Measurements from ENCODE around the gene PRRG2. TPM values are rescaled to one million over a fixed set of nuclear protein-coding genes. Genes with fewer than 3 reads are reported as not detected.
A peak's percentile ranks its signal among the peaks of the same experiment; 100 is the strongest.

PRRG2 gene
- polyA plus RNA-seq, 1 of the 3 experiments (the other 2 are of a cell fraction): 0.44 TPM

DNA sequence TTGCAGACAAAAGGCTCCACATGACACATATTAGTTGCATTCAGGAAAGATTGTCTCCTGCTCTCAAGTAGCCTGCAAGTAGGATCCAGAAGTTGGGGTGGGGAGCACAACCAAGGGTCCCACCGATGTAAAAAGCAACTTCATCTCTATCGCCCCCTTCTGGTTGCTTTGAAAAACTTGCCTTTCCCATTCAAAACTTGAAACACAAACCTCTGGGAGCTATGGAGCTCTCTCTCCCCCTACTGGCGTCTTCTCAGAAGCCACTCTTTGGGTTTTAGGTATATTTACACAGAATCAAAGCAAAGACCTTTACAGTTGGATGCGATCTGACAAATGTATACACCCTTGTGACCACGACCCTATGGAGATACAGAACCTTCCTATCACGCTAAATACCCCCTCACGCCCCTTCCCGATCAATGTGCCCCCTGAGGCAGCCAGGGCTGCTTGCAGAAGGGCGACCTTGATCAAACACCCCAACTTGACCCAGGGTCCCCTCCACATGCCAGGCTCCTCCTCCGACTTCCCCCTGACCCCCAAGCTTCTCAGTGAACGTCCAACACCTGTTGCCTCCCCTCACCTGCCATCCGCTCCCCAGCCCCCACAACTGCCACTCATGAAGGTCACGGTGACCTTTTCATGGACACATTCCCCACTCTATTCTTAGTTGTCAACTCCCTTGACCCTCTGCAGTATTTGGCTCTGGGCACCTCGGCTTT is 10.8 kb upstream of the PRRG2 start:
- Histone ChIP-seq H3K36me3 (replicated peaks in 1 of 2; ENCODE audit: control insufficient read depth in 1 of 2, insufficient read depth in 2 of 2, low read length in 1 of 2) (peaks cover under 1 to 2% of the 10 kb centered on the region in 2 experiments), H3K27ac (ENCODE audit: low read depth in 2 of 2, low read length in 1 of 2) (no peak overlapping the region; a peak in 1 of 4 replicates), H3K4me3 (ENCODE audit: low read depth in 2 of 2, low read length in 1 of 2) (peak overlapping the region in 1 of 2 experiments; percentile 31; a peak in 1 of 4 replicates), H3K4me1 (ENCODE audit: control insufficient read depth in 1 of 2, insufficient read depth in 2 of 2, low read depth in 1 of 2, low read length in 1 of 2) (peaks cover 7 to 12% of the 10 kb centered on the region in 2 experiments; a peak in 2 of 4 replicates), H3K9me3 (no peaks in the 10 kb centered on the region), H4K20me1 (ENCODE audit: insufficient read depth) (peaks cover 21% of the 10 kb centered on the region), H3K27me3 (ENCODE audit: insufficient read depth) (no peaks in the 10 kb centered on the region), H3K9ac (no peak overlapping the region), H3F3A (replicated peaks; ENCODE audit: insufficient read depth) (peaks cover 19% of the 10 kb centered on the region), H3K4me2 (no peak overlapping the region), H3K9me2 (no peaks in the 10 kb centered on the region), H3K79me2 (ENCODE audit: insufficient read depth) (peaks cover 93% of the 10 kb centered on the region), H2AFZ (ENCODE audit: low read depth) (no peak overlapping the region)
- ChIA-PET CTCF (interaction anchor here (0.7 to 4.6 kb wide), 46 partner anchors 10 to 144 kb away, joined by 3 to 87 read pairs (median 5); partner anchors contain the start of genes ADM5, CPT1C, FLT3LG and NOSIP), POLR2A (interaction anchor here (0.6 to 1.8 kb wide), 3 partner anchors 10 to 76 kb away, joined by 3 to 4 read pairs (median 3); partner anchors contain the start of gene NOSIP)
- TF ChIP-seq, protein P1, sequence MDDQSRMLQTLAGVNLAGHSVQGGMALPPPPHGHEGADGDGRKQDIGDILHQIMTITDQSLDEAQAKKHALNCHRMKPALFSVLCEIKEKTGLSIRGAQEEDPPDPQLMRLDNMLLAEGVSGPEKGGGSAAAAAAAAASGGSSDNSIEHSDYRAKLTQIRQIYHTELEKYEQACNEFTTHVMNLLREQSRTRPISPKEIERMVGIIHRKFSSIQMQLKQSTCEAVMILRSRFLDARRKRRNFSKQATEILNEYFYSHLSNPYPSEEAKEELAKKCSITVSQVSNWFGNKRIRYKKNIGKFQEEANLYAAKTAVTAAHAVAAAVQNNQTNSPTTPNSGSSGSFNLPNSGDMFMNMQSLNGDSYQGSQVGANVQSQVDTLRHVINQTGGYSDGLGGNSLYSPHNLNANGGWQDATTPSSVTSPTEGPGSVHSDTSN (IDR thresholded peaks at IDR 0.05): no peak
- no peak for TF ChIP-seq GABPA (IDR thresholded peaks at IDR 0.05; ENCODE audit: low read depth)
- TF ChIP-seq, protein P2, sequence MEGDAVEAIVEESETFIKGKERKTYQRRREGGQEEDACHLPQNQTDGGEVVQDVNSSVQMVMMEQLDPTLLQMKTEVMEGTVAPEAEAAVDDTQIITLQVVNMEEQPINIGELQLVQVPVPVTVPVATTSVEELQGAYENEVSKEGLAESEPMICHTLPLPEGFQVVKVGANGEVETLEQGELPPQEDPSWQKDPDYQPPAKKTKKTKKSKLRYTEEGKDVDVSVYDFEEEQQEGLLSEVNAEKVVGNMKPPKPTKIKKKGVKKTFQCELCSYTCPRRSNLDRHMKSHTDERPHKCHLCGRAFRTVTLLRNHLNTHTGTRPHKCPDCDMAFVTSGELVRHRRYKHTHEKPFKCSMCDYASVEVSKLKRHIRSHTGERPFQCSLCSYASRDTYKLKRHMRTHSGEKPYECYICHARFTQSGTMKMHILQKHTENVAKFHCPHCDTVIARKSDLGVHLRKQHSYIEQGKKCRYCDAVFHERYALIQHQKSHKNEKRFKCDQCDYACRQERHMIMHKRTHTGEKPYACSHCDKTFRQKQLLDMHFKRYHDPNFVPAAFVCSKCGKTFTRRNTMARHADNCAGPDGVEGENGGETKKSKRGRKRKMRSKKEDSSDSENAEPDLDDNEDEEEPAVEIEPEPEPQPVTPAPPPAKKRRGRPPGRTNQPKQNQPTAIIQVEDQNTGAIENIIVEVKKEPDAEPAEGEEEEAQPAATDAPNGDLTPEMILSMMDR (IDR thresholded peaks at IDR 0.05): peak; percentile 99
- no peak for TF ChIP-seq FOXJ3 (CRISPR knock-in tag; IDR thresholded peaks at IDR 0.05)
- no peak for TF ChIP-seq POLR2AphosphoS5 (IDR thresholded peaks at IDR 0.05; ENCODE audit: low read depth, low read length)
- peak; percentile 3; the same call in 1 of the 2 replicates for TF ChIP-seq MXI1 (IDR thresholded peaks at IDR 0.05; ENCODE audit: low read depth, low read length)
- TF ChIP-seq RAD21 (IDR thresholded peaks at IDR 0.05; ENCODE audit: low read length): peak; percentile 87
- TF ChIP-seq SMC3 (IDR thresholded peaks at IDR 0.05; ENCODE audit: low read depth, low read length): peak; percentile 72
- peak; percentile 86 for DNase-seq
- 33% methylated on average over 14 of the region's 14 CpGs for WGBS (ENCODE audit: low lambda C conversion rate)

DNA sequence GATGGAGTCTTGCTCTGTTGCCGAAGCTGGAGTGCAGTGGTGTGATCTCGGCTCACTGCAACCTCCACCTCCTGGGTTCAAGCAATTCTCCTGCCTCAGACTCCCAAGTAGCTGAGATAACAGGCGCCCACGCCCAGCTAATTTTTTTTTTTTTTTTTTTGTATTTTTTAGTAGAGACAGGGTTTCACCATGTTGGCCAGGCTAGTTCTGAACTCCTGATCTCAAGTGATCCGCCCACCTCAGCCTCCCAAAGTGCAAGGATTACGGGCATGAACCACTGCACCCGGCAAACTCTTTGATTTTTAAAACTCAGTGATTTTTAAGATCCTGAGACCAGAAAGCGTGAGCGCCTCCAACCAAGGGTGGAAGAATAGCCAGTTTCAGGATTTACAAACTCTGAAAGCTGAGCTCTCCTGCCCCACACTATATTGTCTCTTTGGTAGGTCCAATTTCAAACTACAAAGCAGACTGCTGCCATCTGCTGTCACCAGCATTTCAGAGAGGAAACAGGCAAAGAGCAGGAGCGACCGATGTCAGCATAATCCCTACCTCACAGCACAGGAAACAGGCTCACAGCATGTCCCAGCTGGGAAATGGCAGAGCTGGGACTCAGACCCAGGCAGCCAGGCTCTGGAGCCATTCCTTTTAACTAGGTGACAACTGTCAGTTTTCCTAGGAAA is 10.0 kb upstream of the PRRG2 start:
- Histone ChIP-seq H3K4me2 (no peak overlapping the region), H3F3A (replicated peaks; ENCODE audit: insufficient read depth) (peaks cover 19% of the 10 kb centered on the region), H3K4me3 (ENCODE audit: low read depth in 2 of 2, low read length in 1 of 2) (no peak overlapping the region), H3K9me3 (no peaks in the 10 kb centered on the region), H4K20me1 (ENCODE audit: insufficient read depth) (peaks cover 21% of the 10 kb centered on the region), H3K4me1 (ENCODE audit: control insufficient read depth in 1 of 2, insufficient read depth in 2 of 2, low read depth in 1 of 2, low read length in 1 of 2) (peaks cover 7 to 12% of the 10 kb centered on the region in 2 experiments; a peak in 2 of 4 replicates), H3K9ac (no peak overlapping the region), H3K9me2 (no peaks in the 10 kb centered on the region), H3K36me3 (replicated peaks in 1 of 2; ENCODE audit: control insufficient read depth in 1 of 2, insufficient read depth in 2 of 2, low read length in 1 of 2) (peaks cover 6 to 9% of the 10 kb centered on the region in 2 experiments), H3K79me2 (ENCODE audit: insufficient read depth) (peaks cover 94% of the 10 kb centered on the region), H3K27ac (ENCODE audit: low read depth in 2 of 2, low read length in 1 of 2) (no peak overlapping the region), H2AFZ (ENCODE audit: low read depth) (no peak overlapping the region), H3K27me3 (ENCODE audit: insufficient read depth) (no peaks in the 10 kb centered on the region)
- WGBS (ENCODE audit: low lambda C conversion rate): 91% methylated on average over 11 of the region's 11 CpGs
- CTCF ChIA-PET: interaction anchor here (0.8 to 4.6 kb wide), 31 partner anchors 10 to 119 kb away, joined by 3 to 87 read pairs (median 7); partner anchors contain the start of genes ADM5, CPT1C, FLT3LG and NOSIP
- TF ChIP-seq SMC3 (IDR thresholded peaks at IDR 0.05; ENCODE audit: low read depth, low read length) (peak; percentile 17; the same call in 1 of the 2 replicates), RAD21 (IDR thresholded peaks at IDR 0.05; ENCODE audit: low read length) (peak; percentile 22; the same call in 1 of the 2 replicates), MXI1 (IDR thresholded peaks at IDR 0.05; ENCODE audit: low read depth, low read length) (no peak), RCOR1 (IDR thresholded peaks at IDR 0.05; ENCODE audit: low read length) (no peak)
- TF ChIP-seq, protein P2 (IDR thresholded peaks at IDR 0.05): 0 out of 2 replicates have a peak, but pooled peaks have one; percentile 7
- POLR2A ChIA-PET: interaction anchor here (1.8 kb wide), 1 partner anchor 10 kb away, joined by 4 read pairs; the partner anchor contains the start of gene NOSIP
- DNase-seq: no peak

Data from SK-N-SH (cell line).